Tibial nerve (tissue), 4 donors: ENCODE results near the gene TTLL8. TPM values are rescaled to one million over a fixed set of nuclear protein-coding genes. Genes with fewer than 3 reads are reported as not detected.

Experiments used
- DNase-seq, 2 donors: peaks; one replicate each; pipeline ENCODE4 v3.0.0-alpha.2; 2019; ENCODE audit warnings: low spot score in 2 of 2
- H3K27ac ChIP-seq, 4 donors: fragments of 200-600 bp; sonication (generic) in 3 of 4; one replicate each; pipeline ENCODE4 v1.5.1; 2017 to 2019; ENCODE audit warnings: mild to moderate bottlenecking in 1 of 4
- H3K27me3 ChIP-seq, 2 donors: fragments of 200-600 bp; sonication (generic) in 1 of 2; one replicate each; pipeline versions ENCODE4 v1.5.1 to v1.6.0; 2017 to 2019
- H3K36me3 ChIP-seq, 3 donors: fragments of 200-600 bp; sonication (generic); one replicate each; pipeline ENCODE4 v1.5.1; 2018 to 2019
- H3K4me1 ChIP-seq, 4 donors: fragments of 200-600 bp; sonication (generic) in 3 of 4; one replicate each; pipeline ENCODE4 v1.5.1; 2017 to 2019
- H3K4me3 ChIP-seq, 4 donors: fragments of 200-600 bp; sonication (generic) in 3 of 4; one replicate each; pipeline ENCODE4 v1.5.1; 2017 to 2019; ENCODE audit warnings: mild to moderate bottlenecking in 1 of 4, moderate library complexity in 1 of 4
- H3K9me3 ChIP-seq, 4 donors: fragments of 200-600 bp; sonication (generic) in 3 of 4; one replicate each; pipeline ENCODE4 v1.5.1; 2017 to 2019
- CTCF ChIP-seq, 5 experiments: fragments of 200-600 bp in 3 of 5; fragments of 450-650 bp in 2 of 5; sonication (generic) in 3 of 5; IDR thresholded peaks; one replicate each; pipeline ENCODE4 v1.5.1; 2016 to 2019; ENCODE audit warnings: antibody characterized with exemption in 5 of 5, mild to moderate bottlenecking in 3 of 5, moderate library complexity in 2 of 5
- EP300 ChIP-seq, 2 donors: sonication (generic); formaldehyde crosslinking; IDR thresholded peaks; one replicate each; pipeline ENCODE4 v1.6.1; 2017; ENCODE audit warnings: antibody characterized with exemption in 2 of 2, mild to moderate bottlenecking in 1 of 2
- POLR2A ChIP-seq, 2 donors: fragments of 450-650 bp; IDR thresholded peaks; one replicate each; pipeline ENCODE4 v1.6.1; 2017; ENCODE audit warnings: antibody characterized with exemption in 2 of 2, mild to moderate bottlenecking in 2 of 2, moderate library complexity in 2 of 2
- WGBS, 2 donors: methylation state at CpG; one replicate each; pipeline ENCODE4 v1.1.5; 2018; 5-methylcytosine and 5-hydroxymethylcytosine counted together
- total RNA-seq, 4 donors: library from RNA; depleted of rRNA; stranded (reverse); fragments of >200 nt; gene quantifications; one replicate each; pipeline ENCODE4 v1.1.0, GENCODE V29; 2016

The TTLL8 gene
- total RNA-seq, 4 donors from 2014 or later, result not detected

GRCh38 chr22:50078246-50078645, 20.1 kb upstream of the TTLL8 start:
- H3K27me3 ChIP-seq, result peaks cover 0 to 17% of the 10 kb centered on the region in 2 donors
- no peak for DNase-seq
- H3K4me1 ChIP-seq, result no peaks in the 10 kb centered on the region
- no peak for TF ChIP-seq EP300 (IDR thresholded peaks at IDR 0.05)
- no peak for TF ChIP-seq POLR2A (IDR thresholded peaks at IDR 0.05)
- 93 to 94% methylated on average over 13 of the region's 13 CpGs for WGBS, 2 donors
- no peaks in the 10 kb centered on the region for H3K9me3 ChIP-seq
- H3K36me3 ChIP-seq, result no peaks in the 10 kb centered on the region
- H3K4me3 ChIP-seq, result no peak overlapping the region
- H3K27ac ChIP-seq, result no peak overlapping the region

DNA sequence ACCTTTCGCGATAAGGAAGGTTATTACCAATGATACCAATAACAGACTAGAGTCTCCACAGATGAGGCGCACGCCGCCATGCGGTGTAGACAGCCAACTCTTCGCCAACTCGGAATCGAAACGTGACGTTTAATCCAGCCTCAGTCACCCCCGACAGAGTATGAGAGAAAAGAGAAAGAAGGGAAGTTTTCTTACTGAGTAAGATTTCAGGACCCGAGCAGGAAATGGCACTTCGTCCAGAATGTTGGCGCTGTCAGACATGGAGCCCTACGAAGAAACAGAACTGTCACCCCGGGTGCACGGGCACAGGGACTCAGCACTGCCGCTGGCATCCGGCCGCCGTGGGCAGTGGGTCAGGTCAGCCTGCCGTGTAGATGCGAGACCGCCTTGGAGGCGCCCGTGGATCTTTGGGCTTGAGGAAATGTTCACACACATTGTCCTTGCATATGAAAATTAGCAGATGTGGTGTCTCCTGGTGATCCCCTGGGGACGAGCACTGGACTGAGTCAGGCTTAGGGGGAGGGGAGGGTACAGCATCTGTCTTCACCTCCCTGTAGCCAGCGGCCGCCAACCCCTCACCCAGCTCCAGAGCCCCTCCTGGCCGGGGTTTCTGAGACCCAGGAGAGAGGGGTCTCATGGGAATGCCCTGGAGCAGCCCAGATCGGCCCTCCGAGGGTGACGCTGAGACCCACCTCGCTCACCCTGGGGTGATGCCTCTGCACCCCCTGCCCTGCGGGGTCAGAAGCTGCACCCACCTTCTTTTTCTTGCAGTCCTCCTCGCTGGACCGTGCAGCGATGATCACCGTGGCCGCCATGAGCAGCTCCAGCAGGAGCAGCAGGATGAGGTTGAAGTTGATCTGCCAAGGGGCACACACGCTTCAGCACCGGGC, 18.8 kb upstream of the TTLL8 start:
- Histone ChIP-seq H3K27ac (no peak overlapping the region), H3K36me3 (no peaks in the 10 kb centered on the region), H3K9me3 (no peaks in the 10 kb centered on the region), H3K4me1 (no peaks in the 10 kb centered on the region), H3K27me3 (peaks cover 0 to 15% of the 10 kb centered on the region in 2 donors), H3K4me3 (no peak overlapping the region)
- 80 to 84% methylated on average over 43 of the region's 43 CpGs for WGBS, 2 donors
- TF ChIP-seq EP300 (IDR thresholded peaks at IDR 0.05), result no peak
- no peak for TF ChIP-seq POLR2A (IDR thresholded peaks at IDR 0.05)
- TF ChIP-seq CTCF (IDR thresholded peaks at IDR 0.05), result no peak
- no peak for DNase-seq

DNA sequence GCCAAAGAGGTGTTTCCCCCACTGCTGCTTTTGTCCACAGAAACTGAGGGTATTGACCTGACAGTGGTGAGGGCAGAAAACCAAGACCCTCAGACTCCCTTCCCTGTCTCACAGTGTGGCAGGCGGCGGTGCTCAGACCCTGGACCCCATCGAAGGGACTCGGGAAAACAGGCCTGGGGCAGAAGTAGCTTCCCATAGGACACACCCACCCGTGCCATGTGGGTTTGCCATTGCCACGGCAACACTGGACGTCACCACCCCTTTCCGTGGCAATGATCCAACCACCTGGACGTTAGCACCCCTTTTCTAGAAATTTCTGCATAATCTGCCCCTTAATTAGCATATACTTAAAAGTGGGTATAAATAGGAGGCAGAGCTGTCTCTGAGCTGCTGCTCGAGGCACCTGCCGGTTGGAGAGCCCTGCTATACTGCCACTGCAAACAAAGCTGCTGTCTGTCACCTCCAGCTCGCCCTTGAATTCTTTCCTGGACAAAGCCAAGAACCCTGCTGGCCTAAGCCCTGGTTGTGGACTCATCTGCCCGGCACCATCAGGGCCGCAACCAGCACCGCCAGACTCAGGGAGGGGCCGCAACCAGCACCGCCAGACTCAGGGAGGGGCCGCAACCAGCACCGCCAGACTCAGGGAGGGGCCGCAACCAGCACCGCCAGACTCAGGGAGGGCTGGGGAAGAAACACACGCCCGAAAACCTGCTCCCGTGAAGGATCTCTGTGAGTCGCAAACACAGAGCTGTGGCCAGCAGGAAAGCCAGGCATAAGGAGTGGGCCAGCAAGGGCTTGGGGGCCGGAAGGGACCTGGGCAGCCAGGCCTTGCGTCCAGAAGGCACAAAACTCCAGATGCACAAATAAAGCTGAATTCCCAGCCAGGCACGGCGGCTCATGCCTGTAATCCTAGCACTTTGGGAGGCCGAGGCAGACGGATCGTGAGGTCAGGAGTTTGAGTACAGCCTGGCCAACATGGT, 16.7 kb upstream of the TTLL8 start:
- DNase-seq, result no peak
- peaks cover 0 to 7% of the 10 kb centered on the region in 2 donors for H3K27me3 ChIP-seq
- no peak overlapping the region for H3K4me3 ChIP-seq
- no peaks in the 10 kb centered on the region for H3K36me3 ChIP-seq
- H3K27ac ChIP-seq, result no peak overlapping the region
- TF ChIP-seq EP300 (IDR thresholded peaks at IDR 0.05) (no peak), CTCF (IDR thresholded peaks at IDR 0.05) (no peak), POLR2A (IDR thresholded peaks at IDR 0.05) (no peak)
- H3K9me3 ChIP-seq, result no peaks in the 10 kb centered on the region
- 75 to 82% methylated on average over 29 to 31 of the region's 32 CpGs for WGBS, 2 donors
- H3K4me1 ChIP-seq, result no peaks in the 10 kb centered on the region

DNA sequence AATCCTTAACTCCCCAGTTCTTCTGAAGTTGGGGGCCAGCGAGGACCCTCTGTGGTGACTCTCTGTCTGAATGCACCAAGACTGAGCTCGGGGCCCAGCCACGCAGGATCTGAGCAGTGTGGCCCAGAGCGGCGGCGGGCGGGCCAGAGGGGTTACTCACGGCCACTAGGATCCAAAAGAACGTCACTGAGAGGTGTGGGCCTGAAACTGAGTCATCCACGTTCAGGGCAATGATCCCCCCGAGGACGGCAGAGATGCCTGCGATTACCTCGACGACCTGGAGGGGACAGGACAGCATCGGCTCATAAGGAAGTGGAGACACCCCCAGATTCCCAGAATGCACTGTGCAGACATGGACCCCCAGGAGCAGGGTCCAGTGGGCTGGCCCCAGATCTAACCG, 16.0 kb upstream of the TTLL8 start:
- H3K36me3 ChIP-seq, result no peaks in the 10 kb centered on the region
- TF ChIP-seq EP300 (IDR thresholded peaks at IDR 0.05) (no peak), POLR2A (IDR thresholded peaks at IDR 0.05) (no peak), CTCF (IDR thresholded peaks at IDR 0.05) (no peak)
- 64 to 75% methylated on average over 16 to 17 of the region's 17 CpGs for WGBS, 2 donors
- DNase-seq, result no peak
- no peak overlapping the region for H3K27ac ChIP-seq
- no peaks in the 10 kb centered on the region for H3K4me1 ChIP-seq
- H3K4me3 ChIP-seq, result no peak overlapping the region
- peaks cover 0 to 4% of the 10 kb centered on the region in 2 donors for H3K27me3 ChIP-seq
- H3K9me3 ChIP-seq, result no peaks in the 10 kb centered on the region

GRCh38 chr22:50072714-50073538, 14.8 kb upstream of the TTLL8 start:
- Histone ChIP-seq H3K27ac (no peak overlapping the region), H3K9me3 (no peaks in the 10 kb centered on the region), H3K36me3 (no peaks in the 10 kb centered on the region), H3K4me3 (no peak overlapping the region), H3K4me1 (no peaks in the 10 kb centered on the region), H3K27me3 (peaks cover 0 to 5% of the 10 kb centered on the region in 2 donors)
- TF ChIP-seq EP300 (IDR thresholded peaks at IDR 0.05) (no peak), POLR2A (IDR thresholded peaks at IDR 0.05) (no peak), CTCF (IDR thresholded peaks at IDR 0.05) (no peak)
- WGBS, 2 donors, result 85 to 86% methylated on average over 16 to 28 of the region's 28 CpGs
- no peak for DNase-seq
